GM10847 (cell line): Measurements from ENCODE around the gene MRAS.

Source experiments
- POLR2A ChIP-seq: IDR thresholded peaks from 2 replicates; pipeline ENCODE4 v1.6.1; 2011; ENCODE audit not compliant: insufficient read length; ENCODE audit errors: extremely low read depth

Gene MRAS

GRCh38 chr3:138347960-138348753, at the start of gene MRAS:
Gene MRAS (plus strand): TSS chr3:138348579. CDS start chr3:138372884, 24,305 bp downstream.
- TF ChIP-seq POLR2A = no peak

DNA sequence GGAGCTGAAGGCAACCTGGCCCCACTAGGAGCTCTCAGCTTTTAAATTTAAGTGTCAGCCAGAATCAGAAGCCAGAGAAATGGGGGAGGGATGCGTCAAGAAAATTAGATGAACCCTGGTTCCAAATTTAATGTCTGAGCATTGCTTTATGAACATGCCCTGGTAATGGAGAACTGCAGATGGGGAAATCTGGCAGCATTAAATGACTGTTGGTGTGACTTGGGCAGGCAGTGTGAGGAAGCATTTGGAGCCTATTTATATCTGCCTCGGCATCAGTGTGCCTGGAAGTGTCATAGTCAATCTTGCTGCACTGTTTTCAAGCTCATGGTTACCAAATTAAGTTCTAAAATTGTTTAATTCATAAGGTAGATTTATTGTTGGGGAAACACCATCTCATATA, 47.7 kb upstream of the MRAS start:
- TF ChIP-seq POLR2A = no peak

DNA sequence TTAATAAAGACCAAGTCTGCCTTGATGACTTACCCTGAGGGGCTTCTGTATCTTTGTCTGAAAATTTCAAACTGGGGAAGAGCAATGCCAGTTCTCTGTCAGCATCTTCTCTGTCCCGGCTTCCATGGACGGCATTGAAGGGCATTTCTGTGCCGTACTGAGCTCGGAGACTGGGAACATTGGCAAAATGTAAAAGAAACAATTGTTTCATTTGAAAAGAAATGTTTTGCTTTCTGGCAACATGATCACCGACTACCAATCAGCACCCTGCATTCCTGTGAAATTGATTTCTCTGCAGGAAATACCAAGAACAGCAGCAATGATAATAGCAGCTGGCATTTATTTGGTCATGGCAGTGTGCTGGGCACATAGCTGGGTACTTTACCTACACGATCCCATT, 44.9 kb upstream of the MRAS start:
- no peak for TF ChIP-seq POLR2A

GRCh38 chr3:138307899-138308298, 40.5 kb upstream of the MRAS start:
- no peak for TF ChIP-seq POLR2A

DNA sequence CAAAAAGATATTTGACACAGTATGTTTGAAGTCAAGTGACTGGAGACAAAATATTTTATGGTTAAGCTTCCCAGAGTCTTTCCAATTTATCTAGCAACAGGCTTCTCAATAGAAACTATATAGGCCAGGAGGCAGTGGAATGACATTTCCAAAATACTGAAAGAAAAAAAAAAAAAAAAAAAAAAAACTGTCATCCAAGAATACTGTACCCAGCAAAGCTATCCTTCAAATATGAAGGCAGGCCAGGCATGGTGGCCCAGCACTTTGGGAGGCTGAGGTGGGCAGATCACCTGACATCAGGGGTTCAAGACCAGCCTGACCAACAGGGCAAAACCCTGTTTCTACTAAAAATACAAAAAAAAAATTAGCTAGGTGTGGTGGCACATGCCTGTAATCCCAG, 39.6 kb upstream of the MRAS start:
- no peak for TF ChIP-seq POLR2A

DNA sequence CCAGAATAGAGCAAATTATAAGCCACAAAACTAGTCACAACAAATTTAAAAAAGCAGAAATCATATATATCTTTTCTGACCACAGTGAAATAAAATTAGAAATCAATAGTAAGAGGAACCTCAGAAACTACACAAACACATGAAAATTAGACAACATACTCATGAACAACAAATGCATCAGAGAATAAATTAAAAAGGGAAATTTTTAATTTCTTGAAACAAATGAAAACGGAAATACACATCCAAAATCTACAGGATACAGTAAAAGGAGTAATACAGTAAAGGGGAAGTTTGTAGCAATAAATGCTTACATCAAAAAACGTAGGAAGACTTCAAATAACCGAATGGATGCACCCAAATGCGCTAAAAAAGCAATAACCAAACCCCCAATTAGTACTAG, 37.9 kb upstream of the MRAS start:
- no peak for TF ChIP-seq POLR2A

DNA sequence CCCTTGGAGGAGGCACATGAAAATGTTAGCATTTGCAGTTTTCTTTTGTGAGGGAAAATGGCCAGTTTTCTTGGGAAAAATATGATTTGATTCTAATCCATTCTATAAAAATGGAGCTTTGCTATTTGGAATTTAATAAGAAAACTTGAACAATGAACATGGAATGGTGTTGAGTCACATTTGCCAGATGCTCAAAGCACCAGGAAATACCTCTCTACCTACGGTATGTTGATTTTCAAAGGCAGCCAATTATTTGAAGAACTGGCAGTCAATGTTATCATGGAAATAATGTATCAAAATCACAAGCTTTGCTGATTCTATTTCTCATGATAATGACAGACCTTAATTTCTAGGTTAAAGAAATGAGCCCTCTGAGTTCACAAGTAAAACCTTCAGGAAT, 33.6 kb upstream of the MRAS start:
- TF ChIP-seq POLR2A = no peak

GRCh38 chr3:138317687-138318086, 30.7 kb upstream of the MRAS start:
- no peak for TF ChIP-seq POLR2A

- TF ChIP-seq POLR2A = no peak
These were observed 24.4 kb upstream of the MRAS start for GRCh38 chr3:138323971-138324370.

DNA sequence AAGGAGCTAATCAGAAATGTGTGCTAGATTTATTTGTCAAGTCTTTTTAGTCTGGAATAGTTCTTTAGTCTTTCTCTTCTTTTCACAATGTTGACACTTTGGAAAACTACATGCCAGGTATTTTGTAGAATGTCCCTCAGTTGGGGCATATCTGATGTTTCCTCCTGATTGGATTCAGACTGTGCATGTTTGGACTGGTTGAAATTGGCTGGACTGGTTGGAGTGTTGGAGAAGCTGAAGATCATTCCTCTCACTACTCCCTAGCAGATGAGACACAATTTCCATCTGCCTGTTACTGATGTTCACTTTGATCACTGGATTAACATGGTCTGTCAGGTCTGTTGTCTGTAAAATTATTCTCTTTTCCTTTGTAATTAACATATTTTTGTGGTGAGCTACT, 22.4 kb upstream of the MRAS start:
- no peak for TF ChIP-seq POLR2A

DNA sequence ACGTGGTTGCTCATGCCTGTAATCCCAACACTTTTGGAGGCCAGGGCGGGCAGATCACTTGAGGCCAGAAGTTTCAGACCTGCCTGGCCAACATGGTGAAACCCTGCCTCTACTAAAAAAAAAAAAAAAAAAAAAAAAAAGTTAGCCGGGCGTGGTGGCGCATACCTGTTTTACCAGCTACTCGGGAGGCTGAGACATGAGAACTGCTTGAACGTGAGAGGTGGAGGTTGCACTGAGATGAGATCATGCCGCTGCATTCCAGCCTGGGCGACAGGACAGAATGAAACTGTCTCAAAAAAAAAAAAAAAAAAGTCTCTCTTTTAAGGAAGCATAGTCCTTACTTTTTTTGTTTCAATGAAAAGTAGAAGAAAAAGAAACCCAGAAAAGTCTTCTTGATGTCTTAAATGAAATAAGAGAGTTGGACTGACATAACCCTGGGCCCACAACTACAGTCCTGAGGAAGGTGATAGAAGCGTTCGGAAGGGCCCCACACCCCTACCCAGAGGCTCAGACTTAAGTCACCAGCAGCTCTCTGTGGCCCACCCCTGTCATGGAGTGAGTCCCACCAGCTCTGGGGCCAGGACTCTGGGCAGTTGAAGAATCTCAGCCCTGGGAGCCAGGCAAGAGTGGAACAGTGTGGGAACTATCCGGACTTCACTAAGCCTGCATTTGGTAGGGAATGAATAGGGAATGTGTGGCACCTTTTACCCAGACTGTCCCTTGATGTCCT, 21.3 kb upstream of the MRAS start:
- no peak for TF ChIP-seq POLR2A

DNA sequence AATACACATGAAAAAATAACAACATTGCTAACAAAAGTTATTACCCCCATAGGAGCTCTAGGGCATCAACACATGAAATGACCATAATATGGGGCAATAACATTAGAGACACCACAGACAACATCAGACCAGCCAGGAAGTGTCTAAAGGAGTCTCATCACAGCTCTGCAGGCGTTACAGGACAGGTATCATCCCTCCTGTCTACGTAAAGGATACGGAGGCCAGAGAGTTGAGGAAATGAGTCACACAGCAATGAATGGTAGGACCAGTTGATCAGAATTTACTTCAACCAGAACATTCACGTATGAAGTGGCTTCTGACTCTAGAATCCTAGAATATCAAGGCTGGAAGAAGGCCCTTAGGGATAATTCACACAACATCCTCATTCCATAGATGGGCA, 20.5 kb upstream of the MRAS start:
- TF ChIP-seq POLR2A = no peak

- TF ChIP-seq POLR2A = no peak
These were observed 20.0 kb upstream of the MRAS start for GRCh38 chr3:138328341-138328740.

- TF ChIP-seq POLR2A = no peak
These were observed 19.0 kb upstream of the MRAS start, which contains the start of gene NME9 for GRCh38 chr3:138329127-138329983. Gene NME9 (minus strand): TSS chr3:138329851. CDS start chr3:138329335, 516 bp downstream.

- TF ChIP-seq POLR2A = no peak
These were observed 18.4 kb upstream of the MRAS start for GRCh38 chr3:138329984-138330293.

DNA sequence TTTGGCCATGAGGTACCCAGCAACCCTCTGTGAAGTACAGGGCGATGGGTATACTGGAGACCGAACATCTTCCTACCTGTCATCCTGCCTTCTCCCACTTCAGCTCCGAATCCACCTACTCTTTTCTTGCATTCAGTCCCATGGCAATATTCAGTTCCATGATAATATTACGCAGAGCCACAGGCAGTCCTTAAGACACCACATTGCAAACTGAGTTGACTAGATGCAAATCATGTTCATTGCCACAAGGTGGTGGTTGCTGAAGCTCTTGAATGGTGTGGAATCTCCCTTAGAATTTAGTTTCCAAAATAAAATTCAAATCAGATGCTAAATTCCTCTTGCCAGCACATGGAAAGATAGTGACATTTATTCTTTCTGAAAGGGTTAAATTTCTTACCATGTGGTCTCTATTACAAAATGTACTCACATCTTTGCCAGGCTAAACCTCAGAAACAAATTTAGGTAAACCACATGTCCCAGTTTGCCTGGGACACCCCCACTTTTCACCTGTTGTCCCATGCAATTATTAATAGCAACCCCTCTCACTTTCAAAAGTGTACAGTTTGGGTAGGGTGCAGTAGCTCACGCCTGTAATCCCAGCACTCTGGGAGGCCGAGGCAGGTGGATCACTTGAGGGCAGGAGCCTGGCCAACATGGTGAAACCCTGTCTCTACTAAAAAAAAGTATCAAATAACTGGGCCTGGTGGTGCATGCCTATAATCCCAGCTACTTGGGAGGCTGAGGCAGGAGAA, 17.1 kb upstream of the MRAS start:
- TF ChIP-seq POLR2A = no peak
